Measurements from ENCODE around the gene PTCD2.

DNA sequence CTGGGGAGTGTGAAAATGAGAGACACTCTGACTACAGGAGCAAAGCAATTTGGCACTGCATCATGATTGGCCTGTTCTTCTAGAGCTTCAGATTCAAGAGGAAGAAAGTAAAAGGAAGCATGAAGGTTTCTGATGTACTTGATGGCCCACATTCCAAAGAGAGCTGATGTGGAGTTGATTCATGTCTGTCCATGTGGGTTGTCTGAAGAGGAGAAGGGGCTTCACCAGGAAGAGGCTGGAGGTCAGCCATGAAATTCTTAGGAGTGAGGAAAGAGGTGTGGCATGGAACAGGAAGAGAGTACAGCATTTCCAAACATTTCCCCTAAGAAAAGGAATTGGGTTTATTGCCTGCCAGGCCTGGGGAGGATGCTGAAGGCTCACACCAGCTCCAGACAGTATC, 70.7 kb downstream of the PTCD2 start:
- TF ChIP-seq POLR2AphosphoS5 (IDR thresholded peaks at IDR 0.05) (no peak), POLR2A (IDR thresholded peaks at IDR 0.05) (no peak)
- TF ChIP-seq, protein P1, sequence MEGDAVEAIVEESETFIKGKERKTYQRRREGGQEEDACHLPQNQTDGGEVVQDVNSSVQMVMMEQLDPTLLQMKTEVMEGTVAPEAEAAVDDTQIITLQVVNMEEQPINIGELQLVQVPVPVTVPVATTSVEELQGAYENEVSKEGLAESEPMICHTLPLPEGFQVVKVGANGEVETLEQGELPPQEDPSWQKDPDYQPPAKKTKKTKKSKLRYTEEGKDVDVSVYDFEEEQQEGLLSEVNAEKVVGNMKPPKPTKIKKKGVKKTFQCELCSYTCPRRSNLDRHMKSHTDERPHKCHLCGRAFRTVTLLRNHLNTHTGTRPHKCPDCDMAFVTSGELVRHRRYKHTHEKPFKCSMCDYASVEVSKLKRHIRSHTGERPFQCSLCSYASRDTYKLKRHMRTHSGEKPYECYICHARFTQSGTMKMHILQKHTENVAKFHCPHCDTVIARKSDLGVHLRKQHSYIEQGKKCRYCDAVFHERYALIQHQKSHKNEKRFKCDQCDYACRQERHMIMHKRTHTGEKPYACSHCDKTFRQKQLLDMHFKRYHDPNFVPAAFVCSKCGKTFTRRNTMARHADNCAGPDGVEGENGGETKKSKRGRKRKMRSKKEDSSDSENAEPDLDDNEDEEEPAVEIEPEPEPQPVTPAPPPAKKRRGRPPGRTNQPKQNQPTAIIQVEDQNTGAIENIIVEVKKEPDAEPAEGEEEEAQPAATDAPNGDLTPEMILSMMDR (IDR thresholded peaks at IDR 0.05), result no peak
